Esophagus squamous epithelium (tissue), 5 donors: ENCODE results near the gene FMR1. TPM values are rescaled to one million over a fixed set of nuclear protein-coding genes. Genes with fewer than 3 reads are reported as not detected.

Experiments
- DNase-seq: peaks from one replicate; lab custom pipeline; 2025; lab: John Stamatoyannopoulos, UW
- H3K27ac ChIP-seq, 4 donors: fragments of 200-600 bp; sonication (generic); one replicate each; pipeline ENCODE4 v1.5.1; 2016 to 2019; ENCODE audit warnings: mild to moderate bottlenecking in 1 of 4
- H3K27me3 ChIP-seq, 4 donors: fragments of 200-600 bp; sonication (generic); 1 replicate in 3 of 4; 2 replicates in 1 of 4; pipeline versions ENCODE4 v1.5.1 to v1.6.0; 2017 to 2021; ENCODE audit warnings: antibody characterized with exemption in 1 of 4
- H3K36me3 ChIP-seq, 3 donors: fragments of 200-600 bp; sonication (generic); one replicate each; pipeline ENCODE4 v1.5.1; 2016 to 2019
- H3K4me1 ChIP-seq, 3 donors: fragments of 200-600 bp; sonication (generic); one replicate each; pipeline ENCODE4 v1.5.1; 2017 to 2019
- H3K4me3 ChIP-seq, 4 donors: fragments of 200-600 bp; sonication (generic); 1 replicate in 3 of 4; 2 replicates in 1 of 4; pipeline ENCODE4 v1.5.1; 2016 to 2019; ENCODE audit warnings: mild to moderate bottlenecking in 2 of 4, moderate library complexity in 1 of 4
- H3K9me3 ChIP-seq, 3 donors: fragments of 200-600 bp; sonication (generic); one replicate each; pipeline ENCODE4 v1.5.1; 2016 to 2019
- POLR2A ChIP-seq, 4 donors: fragments of 450-650 bp; IDR thresholded peaks; one replicate each; pipeline ENCODE4 v1.6.1; 2017; ENCODE audit warnings: antibody characterized with exemption in 4 of 4, mild to moderate bottlenecking in 4 of 4, moderate library complexity in 3 of 4
- WGBS, 2 donors: methylation state at CpG; one replicate each; pipeline ENCODE4 v1.1.5; 2018; 5-methylcytosine and 5-hydroxymethylcytosine counted together
- intact Hi-C: fragments of 100-400 bp; cut with DNase I; formaldehyde crosslinking; loops from one replicate; pipeline ENCODE4 v1.15.0; 2022
- total RNA-seq, 4 donors: library from RNA; depleted of rRNA; stranded (reverse); fragments of >200 nt; gene quantifications; one replicate each; pipeline ENCODE4 v1.1.0, GENCODE V29; 2016
- TF ChIP-seq, protein P1 (sequence below), 6 experiments: fragments of 450-650 bp in 4 of 6; fragments of 200-600 bp in 2 of 6; sonication (generic) in 2 of 6; IDR thresholded peaks; one replicate each; pipeline ENCODE4 v1.5.1; 2016 to 2019; ENCODE audit warnings: antibody characterized with exemption in 6 of 6, mild to moderate bottlenecking in 4 of 6, moderate library complexity in 4 of 6
- donor health status: DM: yes; HTN: yes; CAD: no.

The FMR1 gene
- total RNA-seq, 4 donors from 2014 or later = 12.8 to 37.4 (median 19.8) TPM

DNA sequence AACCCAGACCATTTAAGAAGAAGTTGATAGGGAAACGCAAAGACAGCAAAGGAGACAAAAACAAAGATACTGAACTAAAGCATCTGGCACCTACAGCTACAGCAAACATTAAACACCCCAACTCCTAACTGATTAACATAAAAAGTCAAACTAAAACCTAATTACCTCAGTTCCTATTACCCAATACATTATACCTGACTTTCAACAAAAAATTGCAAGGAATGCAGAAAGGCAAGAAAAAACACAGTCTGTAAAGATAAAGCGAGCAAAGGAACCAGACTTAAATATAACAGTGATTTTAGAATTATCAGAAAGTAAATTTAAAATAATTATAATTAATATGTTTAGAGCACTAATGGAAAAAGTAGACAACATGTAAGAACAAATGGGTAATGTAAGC is 9.4 kb upstream of the FMR1 start:
- DNase-seq = no peak
- H3K4me3 ChIP-seq = no peak overlapping the region
- WGBS, 2 donors = 54 to 96% methylated on average over 2 of the region's 2 CpGs
- no peak overlapping the region for H3K27ac ChIP-seq
- H3K36me3 ChIP-seq = no peaks in the 10 kb centered on the region
- TF ChIP-seq POLR2A (IDR thresholded peaks at IDR 0.05) = no peak
- TF ChIP-seq, protein P1, sequence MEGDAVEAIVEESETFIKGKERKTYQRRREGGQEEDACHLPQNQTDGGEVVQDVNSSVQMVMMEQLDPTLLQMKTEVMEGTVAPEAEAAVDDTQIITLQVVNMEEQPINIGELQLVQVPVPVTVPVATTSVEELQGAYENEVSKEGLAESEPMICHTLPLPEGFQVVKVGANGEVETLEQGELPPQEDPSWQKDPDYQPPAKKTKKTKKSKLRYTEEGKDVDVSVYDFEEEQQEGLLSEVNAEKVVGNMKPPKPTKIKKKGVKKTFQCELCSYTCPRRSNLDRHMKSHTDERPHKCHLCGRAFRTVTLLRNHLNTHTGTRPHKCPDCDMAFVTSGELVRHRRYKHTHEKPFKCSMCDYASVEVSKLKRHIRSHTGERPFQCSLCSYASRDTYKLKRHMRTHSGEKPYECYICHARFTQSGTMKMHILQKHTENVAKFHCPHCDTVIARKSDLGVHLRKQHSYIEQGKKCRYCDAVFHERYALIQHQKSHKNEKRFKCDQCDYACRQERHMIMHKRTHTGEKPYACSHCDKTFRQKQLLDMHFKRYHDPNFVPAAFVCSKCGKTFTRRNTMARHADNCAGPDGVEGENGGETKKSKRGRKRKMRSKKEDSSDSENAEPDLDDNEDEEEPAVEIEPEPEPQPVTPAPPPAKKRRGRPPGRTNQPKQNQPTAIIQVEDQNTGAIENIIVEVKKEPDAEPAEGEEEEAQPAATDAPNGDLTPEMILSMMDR (IDR thresholded peaks at IDR 0.05) = no peak
- intact Hi-C loops = no loop called here
- no peaks in the 10 kb centered on the region for H3K27me3 ChIP-seq
- no peaks in the 10 kb centered on the region for H3K9me3 ChIP-seq
- no peaks in the 10 kb centered on the region for H3K4me1 ChIP-seq

DNA sequence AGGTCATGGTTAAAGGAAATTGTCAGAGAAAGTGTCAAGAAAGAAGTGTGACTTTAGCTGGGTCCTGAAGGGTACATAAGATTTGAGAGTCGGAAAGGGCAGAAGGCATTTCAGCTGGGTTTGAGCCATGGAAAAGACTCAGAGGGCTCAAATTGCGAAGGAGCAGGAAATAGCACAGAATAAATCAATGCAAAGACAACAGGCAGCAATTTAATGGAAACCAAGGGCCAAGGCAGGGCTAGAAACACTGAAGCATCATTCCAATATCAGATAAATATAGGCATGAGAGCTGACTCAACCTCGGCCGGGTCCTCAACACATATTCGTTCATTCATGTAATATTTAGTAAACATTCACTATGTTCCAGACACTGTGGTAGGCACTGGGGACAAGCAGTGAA is 3.6 kb upstream of the FMR1 start:
- TF ChIP-seq, protein P1 (IDR thresholded peaks at IDR 0.05) = no peak
- no peak for TF ChIP-seq POLR2A (IDR thresholded peaks at IDR 0.05)
- H3K27me3 ChIP-seq = no peaks in the 10 kb centered on the region
- no peak for DNase-seq
- no peak overlapping the region for H3K4me3 ChIP-seq
- no peak overlapping the region for H3K27ac ChIP-seq
- H3K36me3 ChIP-seq = no peaks in the 10 kb centered on the region
- peaks cover 0 to 11% (median 0%) of the 10 kb centered on the region in 3 donors for H3K4me1 ChIP-seq
- 53 to 68% methylated on average over 4 to 5 of the region's 5 CpGs for WGBS, 2 donors
- H3K9me3 ChIP-seq = no peaks in the 10 kb centered on the region
- intact Hi-C loops = no loop called here

DNA sequence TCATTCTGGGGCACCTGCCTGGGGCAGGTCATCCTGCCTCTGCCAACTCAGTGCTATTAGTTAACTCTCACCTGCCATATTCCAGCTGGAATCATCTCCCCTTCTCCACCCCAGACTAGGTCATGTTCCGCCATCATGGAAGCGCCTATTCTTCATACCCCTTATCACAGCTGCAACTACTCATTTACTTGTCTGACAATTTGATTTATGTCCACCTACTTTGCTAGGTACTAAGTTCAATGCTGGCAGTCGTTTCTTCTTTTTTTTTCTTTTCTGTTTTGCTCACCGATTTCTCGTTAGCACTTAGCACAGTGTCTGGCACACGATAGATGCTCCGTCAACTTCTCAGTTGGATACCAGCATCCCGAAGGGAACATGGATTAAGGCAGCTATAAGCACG is 1.1 kb upstream of the FMR1 start:
- TF ChIP-seq, protein P1 (IDR thresholded peaks at IDR 0.05) = no peak
- TF ChIP-seq POLR2A (IDR thresholded peaks at IDR 0.05) = no peak
- intact Hi-C loops = no loop called here
- Histone ChIP-seq H3K36me3 (no peaks in the 10 kb centered on the region), H3K4me1 (peaks cover 0 to 36% (median 0%) of the 10 kb centered on the region in 3 donors), H3K27ac (no peak overlapping the region), H3K27me3 (no peaks in the 10 kb centered on the region), H3K4me3 (no peak overlapping the region), H3K9me3 (no peaks in the 10 kb centered on the region)
- WGBS, 2 donors = 75 to 87% methylated on average over 7 to 8 of the region's 9 CpGs
- DNase-seq = no peak

DNA sequence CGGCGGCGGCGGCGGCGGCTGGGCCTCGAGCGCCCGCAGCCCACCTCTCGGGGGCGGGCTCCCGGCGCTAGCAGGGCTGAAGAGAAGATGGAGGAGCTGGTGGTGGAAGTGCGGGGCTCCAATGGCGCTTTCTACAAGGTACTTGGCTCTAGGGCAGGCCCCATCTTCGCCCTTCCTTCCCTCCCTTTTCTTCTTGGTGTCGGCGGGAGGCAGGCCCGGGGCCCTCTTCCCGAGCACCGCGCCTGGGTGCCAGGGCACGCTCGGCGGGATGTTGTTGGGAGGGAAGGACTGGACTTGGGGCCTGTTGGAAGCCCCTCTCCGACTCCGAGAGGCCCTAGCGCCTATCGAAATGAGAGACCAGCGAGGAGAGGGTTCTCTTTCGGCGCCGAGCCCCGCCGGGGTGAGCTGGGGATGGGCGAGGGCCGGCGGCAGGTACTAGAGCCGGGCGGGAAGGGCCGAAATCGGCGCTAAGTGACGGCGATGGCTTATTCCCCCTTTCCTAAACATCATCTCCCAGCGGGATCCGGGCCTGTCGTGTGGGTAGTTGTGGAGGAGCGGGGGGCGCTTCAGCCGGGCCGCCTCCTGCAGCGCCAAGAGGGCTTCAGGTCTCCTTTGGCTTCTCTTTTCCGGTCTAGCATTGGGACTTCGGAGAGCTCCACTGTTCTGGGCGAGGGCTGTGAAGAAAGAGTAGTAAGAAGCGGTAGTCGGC is 528 bp downstream of the FMR1 start:
- WGBS, 2 donors = 1 to 28% methylated on average over 4 to 29 of the region's 58 CpGs
- Histone ChIP-seq H3K4me1 (peaks cover 0 to 40% (median 0%) of the 10 kb centered on the region in 3 donors), H3K27me3 (no peaks in the 10 kb centered on the region), H3K36me3 (no peaks in the 10 kb centered on the region), H3K9me3 (no peaks in the 10 kb centered on the region), H3K27ac (peak overlapping the region; percentile 93 to 96 (median 94)), H3K4me3 (peak overlapping the region; percentile 70 to 78 (median 74))
- DNase-seq = no peak
- intact Hi-C loops = no loop called here
- TF ChIP-seq, protein P1 (IDR thresholded peaks at IDR 0.05) = no peak
- TF ChIP-seq POLR2A (IDR thresholded peaks at IDR 0.05) = no peak

DNA sequence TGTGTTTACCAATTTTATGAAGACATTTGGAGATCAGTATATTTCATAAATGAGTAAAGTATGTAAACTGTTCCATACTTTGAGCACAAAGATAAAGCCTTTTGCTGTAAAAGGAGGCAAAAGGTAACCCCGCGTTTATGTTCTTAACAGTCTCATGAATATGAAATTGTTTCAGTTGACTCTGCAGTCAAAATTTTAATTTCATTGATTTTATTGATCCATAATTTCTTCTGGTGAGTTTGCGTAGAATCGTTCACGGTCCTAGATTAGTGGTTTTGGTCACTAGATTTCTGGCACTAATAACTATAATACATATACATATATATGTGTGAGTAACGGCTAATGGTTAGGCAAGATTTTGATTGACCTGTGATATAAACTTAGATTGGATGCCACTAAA is 1.9 kb downstream of the FMR1 start:
- H3K36me3 ChIP-seq = no peaks in the 10 kb centered on the region
- H3K27ac ChIP-seq = peak overlapping the region in 2 of 4 donors; percentile 94 to 96
- no peaks in the 10 kb centered on the region for H3K9me3 ChIP-seq
- H3K4me1 ChIP-seq = peaks cover 0 to 50% (median 0%) of the 10 kb centered on the region in 3 donors
- no peak for DNase-seq
- intact Hi-C loops = no loop called here
- 45 to 64% methylated on average over 6 of the region's 6 CpGs for WGBS, 2 donors
- TF ChIP-seq POLR2A (IDR thresholded peaks at IDR 0.05) = no peak
- TF ChIP-seq, protein P1 (IDR thresholded peaks at IDR 0.05) = no peak
- H3K4me3 ChIP-seq = peak overlapping the region in 3 of 4 donors; percentile 73 to 78 (median 75)
- no peaks in the 10 kb centered on the region for H3K27me3 ChIP-seq
